Measurements from ENCODE around the gene GPATCH4. TPM values are rescaled to one million over a fixed set of nuclear protein-coding genes. Genes with fewer than 3 reads are reported as not detected.

GPATCH4 gene
- total RNA-seq, 1 donor from 2014 or later, result 71.8 TPM

DNA sequence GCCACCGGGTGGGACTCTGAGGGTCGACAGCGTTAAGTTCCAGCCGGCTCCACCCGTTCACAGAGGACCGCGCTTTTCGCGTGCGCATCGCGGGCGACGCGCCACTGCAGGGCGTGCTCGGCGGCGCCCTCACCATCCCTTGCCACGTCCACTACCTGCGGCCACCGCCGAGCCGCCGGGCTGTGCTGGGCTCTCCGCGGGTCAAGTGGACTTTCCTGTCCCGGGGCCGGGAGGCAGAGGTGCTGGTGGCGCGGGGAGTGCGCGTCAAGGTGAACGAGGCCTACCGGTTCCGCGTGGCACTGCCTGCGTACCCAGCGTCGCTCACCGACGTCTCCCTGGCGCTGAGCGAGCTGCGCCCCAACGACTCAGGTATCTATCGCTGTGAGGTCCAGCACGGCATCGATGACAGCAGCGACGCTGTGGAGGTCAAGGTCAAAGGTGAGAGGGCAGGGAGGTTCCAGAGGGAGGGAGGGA is 45.5 kb upstream of the GPATCH4 start:
- CTCF ChIA-PET, result no interaction called here
- Mint-ChIP-seq H3K27me3 (peaks cover 73% of the 10 kb centered on the region), H3K4me3 (no peak overlapping the region), H3K9me3 (no peaks in the 10 kb centered on the region), H3K36me3 (ENCODE audit: low read depth) (no peaks in the 10 kb centered on the region), H3K4me1 (peaks cover 13% of the 10 kb centered on the region), H3K27ac (no peak overlapping the region)
- TF ChIP-seq, protein P1, sequence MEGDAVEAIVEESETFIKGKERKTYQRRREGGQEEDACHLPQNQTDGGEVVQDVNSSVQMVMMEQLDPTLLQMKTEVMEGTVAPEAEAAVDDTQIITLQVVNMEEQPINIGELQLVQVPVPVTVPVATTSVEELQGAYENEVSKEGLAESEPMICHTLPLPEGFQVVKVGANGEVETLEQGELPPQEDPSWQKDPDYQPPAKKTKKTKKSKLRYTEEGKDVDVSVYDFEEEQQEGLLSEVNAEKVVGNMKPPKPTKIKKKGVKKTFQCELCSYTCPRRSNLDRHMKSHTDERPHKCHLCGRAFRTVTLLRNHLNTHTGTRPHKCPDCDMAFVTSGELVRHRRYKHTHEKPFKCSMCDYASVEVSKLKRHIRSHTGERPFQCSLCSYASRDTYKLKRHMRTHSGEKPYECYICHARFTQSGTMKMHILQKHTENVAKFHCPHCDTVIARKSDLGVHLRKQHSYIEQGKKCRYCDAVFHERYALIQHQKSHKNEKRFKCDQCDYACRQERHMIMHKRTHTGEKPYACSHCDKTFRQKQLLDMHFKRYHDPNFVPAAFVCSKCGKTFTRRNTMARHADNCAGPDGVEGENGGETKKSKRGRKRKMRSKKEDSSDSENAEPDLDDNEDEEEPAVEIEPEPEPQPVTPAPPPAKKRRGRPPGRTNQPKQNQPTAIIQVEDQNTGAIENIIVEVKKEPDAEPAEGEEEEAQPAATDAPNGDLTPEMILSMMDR (IDR thresholded peaks at IDR 0.05), result no peak
- ATAC-seq (ENCODE audit: low read depth) (no peak), DNase-seq (no peak)
- POLR2A ChIA-PET, result no interaction called here
- intact Hi-C loops (cut with micrococcal nuclease), result no loop called here

DNA sequence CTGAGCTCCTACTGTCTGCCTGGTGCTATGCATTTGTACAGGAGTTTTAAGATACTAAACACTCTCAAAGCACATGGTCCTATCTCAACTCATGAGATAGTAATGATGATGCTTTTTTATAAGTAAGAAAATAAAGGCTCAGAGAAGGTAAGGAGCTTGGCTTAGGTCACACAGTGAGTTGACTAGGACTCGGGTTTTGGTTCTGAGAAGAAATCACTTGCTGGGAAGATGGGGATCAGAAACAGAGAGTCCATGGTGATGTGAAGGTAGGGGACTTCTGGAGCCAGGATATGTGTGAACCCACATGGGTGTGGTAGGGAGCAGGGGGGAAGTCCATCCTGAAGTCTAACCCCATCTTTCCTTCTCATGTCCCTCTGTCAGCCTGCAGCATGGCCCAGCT is 44.4 kb upstream of the GPATCH4 start:
- Mint-ChIP-seq H3K36me3 (ENCODE audit: low read depth) (no peaks in the 10 kb centered on the region), H3K27ac (no peak overlapping the region), H3K27me3 (peaks cover 74% of the 10 kb centered on the region), H3K4me3 (no peak overlapping the region), H3K9me3 (no peaks in the 10 kb centered on the region), H3K4me1 (peaks cover 20% of the 10 kb centered on the region)
- ATAC-seq (ENCODE audit: low read depth) (no peak), DNase-seq (no peak)
- CTCF ChIA-PET, result interaction anchor here (1.4 kb wide), 1 partner anchor 21 kb away, joined by 3 read pairs; no protein-coding TSS in a partner anchor
- intact Hi-C loops (cut with micrococcal nuclease), result no loop called here
- POLR2A ChIA-PET, result no interaction called here
- TF ChIP-seq, protein P1 (IDR thresholded peaks at IDR 0.05), result no peak

DNA sequence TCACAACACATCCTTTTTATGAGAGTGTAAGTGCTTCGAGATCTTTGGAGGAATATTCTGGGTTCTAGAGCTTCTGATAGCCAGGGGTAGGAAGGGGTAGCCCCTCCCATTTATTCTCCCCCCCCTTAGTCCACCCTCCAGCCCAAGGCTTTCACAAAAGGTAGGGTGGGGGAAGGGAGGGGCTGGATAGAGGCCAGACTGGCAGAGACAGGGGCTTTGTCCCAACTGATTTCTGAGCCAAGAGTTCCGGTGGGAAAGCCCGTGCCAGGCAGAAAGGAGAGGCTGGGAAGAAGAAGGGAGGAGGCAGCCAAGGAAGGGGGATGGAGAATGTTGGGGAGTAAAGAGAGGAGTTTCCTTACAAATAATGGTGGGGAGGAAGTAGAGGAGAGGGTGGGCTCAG is 43.8 kb upstream of the GPATCH4 start:
- Mint-ChIP-seq H3K4me3 (no peak overlapping the region), H3K27ac (no peak overlapping the region), H3K36me3 (ENCODE audit: low read depth) (no peaks in the 10 kb centered on the region), H3K4me1 (peaks cover 20% of the 10 kb centered on the region), H3K27me3 (peaks cover 78% of the 10 kb centered on the region), H3K9me3 (no peaks in the 10 kb centered on the region)
- TF ChIP-seq, protein P1 (IDR thresholded peaks at IDR 0.05), result no peak
- DNase-seq (no peak), ATAC-seq (ENCODE audit: low read depth) (no peak)
- POLR2A ChIA-PET, result no interaction called here
- CTCF ChIA-PET, result interaction anchor here (1.0 to 1.4 kb wide), 2 partner anchors 21 to 45 kb away, joined by 3 read pairs; no protein-coding TSS in a partner anchor
- intact Hi-C loops (cut with micrococcal nuclease), result no loop called here

DNA sequence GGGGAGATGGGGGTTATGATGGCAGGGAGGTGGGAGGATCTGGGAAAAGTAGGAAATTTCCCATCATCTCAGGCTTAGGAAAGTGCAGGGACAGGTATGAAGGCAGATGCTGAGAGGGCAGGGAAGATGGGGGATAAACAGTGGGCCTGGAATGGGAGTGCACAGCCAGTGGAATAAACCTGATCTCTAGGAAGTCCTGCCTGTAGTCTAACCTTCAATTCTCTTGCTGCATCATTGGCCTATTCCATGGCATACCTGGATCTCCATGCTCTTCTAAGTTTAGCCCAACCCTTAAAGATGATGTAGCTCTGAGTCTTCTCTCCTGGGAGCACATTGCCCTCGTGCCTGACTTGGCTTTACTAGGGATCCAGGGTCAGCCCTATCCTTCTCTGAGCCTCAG is 43.4 kb upstream of the GPATCH4 start:
- no peak overlapping the region for H3K27ac Mint-ChIP-seq
- no peaks in the 10 kb centered on the region for H3K36me3 Mint-ChIP-seq (ENCODE audit: low read depth)
- peaks cover 20% of the 10 kb centered on the region for H3K4me1 Mint-ChIP-seq
- TF ChIP-seq, protein P1 (IDR thresholded peaks at IDR 0.05), result no peak
- DNase-seq (no peak), ATAC-seq (ENCODE audit: low read depth) (no peak)
- intact Hi-C loops (cut with micrococcal nuclease), result loop anchor here (1.0 kb wide), 1 partner anchor 13 kb away; no protein-coding TSS in a partner anchor
- H3K4me3 Mint-ChIP-seq, result no peak overlapping the region
- peaks cover 80% of the 10 kb centered on the region for H3K27me3 Mint-ChIP-seq
- ChIA-PET POLR2A (no interaction called here), CTCF (interaction anchor here (0.6 to 1.4 kb wide), 4 partner anchors 13 to 45 kb away, joined by 3 to 6 read pairs (median 3); no protein-coding TSS in a partner anchor)
- no peaks in the 10 kb centered on the region for H3K9me3 Mint-ChIP-seq

DNA sequence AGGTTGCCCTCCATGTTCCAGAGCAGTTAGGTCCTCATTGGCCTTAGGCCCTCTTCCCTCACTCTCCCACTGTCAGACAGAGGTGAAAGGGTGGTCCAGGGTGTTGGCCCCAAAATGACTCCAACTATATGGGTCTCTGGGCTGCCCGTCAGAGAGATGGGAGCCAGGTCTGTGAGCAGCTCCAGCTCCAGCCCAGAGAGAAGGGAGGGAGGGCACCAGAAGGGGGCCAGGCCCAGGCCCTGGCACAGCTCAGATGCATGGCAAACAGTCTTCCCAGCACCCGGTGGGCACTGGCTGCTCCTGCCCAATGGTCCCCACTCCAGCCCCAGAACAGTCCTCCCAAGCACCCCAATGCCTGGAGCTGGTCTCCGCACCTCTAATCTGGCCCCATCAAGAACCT is 42.9 kb upstream of the GPATCH4 start:
- peaks cover 20% of the 10 kb centered on the region for H3K4me1 Mint-ChIP-seq
- H3K9me3 Mint-ChIP-seq, result no peaks in the 10 kb centered on the region
- TF ChIP-seq, protein P1 (IDR thresholded peaks at IDR 0.05), result no peak
- no peaks in the 10 kb centered on the region for H3K36me3 Mint-ChIP-seq (ENCODE audit: low read depth)
- H3K27me3 Mint-ChIP-seq, result peaks cover 84% of the 10 kb centered on the region
- intact Hi-C loops (cut with micrococcal nuclease), result loop anchor here (1.0 kb wide), 1 partner anchor 13 kb away; no protein-coding TSS in a partner anchor
- no peak for ATAC-seq (ENCODE audit: low read depth)
- no peak for DNase-seq
- no peak overlapping the region for H3K4me3 Mint-ChIP-seq
- H3K27ac Mint-ChIP-seq, result no peak overlapping the region
- ChIA-PET CTCF (interaction anchor here (0.6 to 1.4 kb wide), 4 partner anchors 13 to 20 kb away, joined by 3 to 6 read pairs (median 4); no protein-coding TSS in a partner anchor), POLR2A (interaction anchor here (0.6 kb wide), 2 partner anchors 148 to 437 kb away, joined by 3 read pairs; no protein-coding TSS in a partner anchor)

Data from activated B cell treated with CpG ODN at 0.5 μM for 24 hours (primary cell).